Endothelial cell of umbilical vein (primary cell): ENCODE results near the gene METTL26. TPM values are rescaled to one million over a fixed set of nuclear protein-coding genes. Genes with fewer than 3 reads are reported as not detected.

Experiments used
- Bru-seq: library from RNA; stranded (reverse); fragments of 400-500 nt; gene quantifications from one replicate; lab custom pipeline; 2021; lab: Mats Ljungman, UMichigan
- BruChase-seq, 2 experiments: library from RNA; stranded (reverse); fragments of 400-500 nt; gene quantifications; one replicate each; lab custom pipeline; 2021; lab: Mats Ljungman, UMichigan
- BruUV-seq: library from RNA; stranded (reverse); fragments of 400-500 nt; replicated peaks from 2 replicates; lab custom pipeline; 2021; lab: Mats Ljungman, UMichigan
- CTCF ChIA-PET: fragments of 300-600, 350-600 bp; sonication (Branson Sonifier 250); formaldehyde crosslinking; loops from one replicate; lab custom pipeline; 2021; ENCODE audit warnings: antibody characterized with exemption, inconsistent platforms; lab: Charles Lee
- POLR2A ChIA-PET: fragments of 300-600, 350-600 bp; sonication (Branson Sonifier 250); formaldehyde crosslinking; loops from one replicate; lab custom pipeline; 2021; ENCODE audit warnings: antibody characterized with exemption, inconsistent platforms; lab: Charles Lee
- DNase-seq: peaks from one replicate; pipeline ENCODE4 v3.0.0-alpha.2; 2011; ENCODE audit warnings: low read depth, low spot score
- FAIRE-seq: peaks from 2 replicates; lab custom pipeline; 2011; peaks lifted over from hg19 to GRCh38; lab: Jason Lieb, UNC
- H2AFZ ChIP-seq: 2 replicates; pipeline ENCODE4 v1.6.0; 2012; ENCODE audit warnings: low read depth, low read length, control low read depth, inconsistent platforms
- H3K27ac ChIP-seq: 2 replicates; pipeline ENCODE4 v1.5.1; 2011; ENCODE audit warnings: low read depth, mild to moderate bottlenecking, control low read depth, low read length, moderate library complexity; ENCODE audit not compliant: insufficient read depth
- H3K27me3 ChIP-seq, 2 experiments: 2 replicates each; pipeline versions ENCODE4 v1.6.0 to v1.6.1; 2011; ENCODE audit warnings: low read length in 2 of 2, mixed read lengths in 1 of 2; ENCODE audit not compliant: control insufficient read depth in 2 of 2, insufficient read depth in 2 of 2
- H3K36me3 ChIP-seq, 2 experiments: 2 replicates in 1 of 2; 3 replicates in 1 of 2; pipeline ENCODE4 v1.5.1; 2011; ENCODE audit warnings: low read length in 2 of 2, mild to moderate bottlenecking in 1 of 2, moderate library complexity in 1 of 2; ENCODE audit not compliant: control insufficient read depth in 2 of 2, insufficient read depth in 2 of 2; ENCODE audit errors: extremely low read depth in 1 of 2
- H3K4me1 ChIP-seq: 3 replicates; pipeline ENCODE4 v1.5.1; 2011; ENCODE audit warnings: mild to moderate bottlenecking, low read length; ENCODE audit not compliant: control insufficient read depth, insufficient read depth; ENCODE audit errors: extremely low read depth
- H3K4me2 ChIP-seq: 2 replicates; pipeline ENCODE4 v1.6.1; 2011; ENCODE audit warnings: low read length, control low read depth, mixed read lengths; ENCODE audit not compliant: insufficient read depth
- H3K4me3 ChIP-seq, 3 experiments: fragments of 200-600 bp in 1 of 3; sonication (generic), shearing (Covaris generic) in 1 of 3; replicated peaks in 1 of 3; 2 replicates each; pipeline ENCODE4 v1.5.1; 2011 to 2016; ENCODE audit warnings: control low read depth in 3 of 3, low read length in 3 of 3, mild to moderate bottlenecking in 2 of 3, inconsistent platforms in 1 of 3, low read depth in 1 of 3, moderate library complexity in 1 of 3; ENCODE audit not compliant: insufficient read depth in 1 of 3
- H3K79me2 ChIP-seq: 2 replicates; pipeline ENCODE4 v1.6.0; 2012; ENCODE audit warnings: low read length, inconsistent platforms; ENCODE audit not compliant: control insufficient read depth, insufficient read depth
- H3K9ac ChIP-seq: replicated peaks from 2 replicates; pipeline ENCODE3; 2011; ENCODE audit warnings: low read length, control low read depth; ENCODE audit not compliant: insufficient read depth; ENCODE audit errors: extremely low read depth
- H3K9me1 ChIP-seq: replicated peaks from 3 replicates; pipeline ENCODE4 v1.6.0; 2011; ENCODE audit warnings: mild to moderate bottlenecking, low read length; ENCODE audit not compliant: control insufficient read depth, insufficient read depth; ENCODE audit errors: extremely low read depth
- H3K9me3 ChIP-seq: replicated peaks from 2 replicates; pipeline ENCODE4 v1.5.1; 2012; ENCODE audit warnings: low read length, inconsistent platforms; ENCODE audit not compliant: control insufficient read depth, insufficient read depth
- H4K20me1 ChIP-seq: replicated peaks from 2 replicates; pipeline ENCODE3; 2011; ENCODE audit warnings: mild to moderate bottlenecking, low read length; ENCODE audit not compliant: control insufficient read depth, insufficient read depth; ENCODE audit errors: extremely low read depth
- EZH2 ChIP-seq: IDR thresholded peaks from 2 replicates; pipeline ENCODE4 v1.6.1; 2012; ENCODE audit warnings: borderline replicate concordance, low read depth, mild to moderate bottlenecking, moderate library complexity, low read length, inconsistent platforms; ENCODE audit not compliant: severe bottlenecking
- FOS ChIP-seq: IDR thresholded peaks from 2 replicates; pipeline ENCODE4 v1.6.1; 2011; ENCODE audit warnings: mild to moderate bottlenecking, low read length, moderate library complexity, borderline replicate concordance; ENCODE audit not compliant: insufficient read depth
- GATA2 ChIP-seq: IDR thresholded peaks from 2 replicates; pipeline ENCODE4 v1.7.0; 2011; ENCODE audit warnings: low read depth, mild to moderate bottlenecking, moderate library complexity, mixed read lengths, low read length; ENCODE audit not compliant: insufficient read length, insufficient read depth
- JUN ChIP-seq: IDR thresholded peaks from 2 replicates; pipeline ENCODE4 v1.6.1; 2011; ENCODE audit warnings: borderline replicate concordance, low read depth; ENCODE audit not compliant: insufficient read length, insufficient read depth
- MYC ChIP-seq: IDR thresholded peaks from one replicate; pipeline ENCODE4 v1.6.1; 2011; ENCODE audit warnings: mild to moderate bottlenecking, low read depth, low read length
- POLR2A ChIP-seq: IDR thresholded peaks from 2 replicates; pipeline ENCODE4 v1.6.1; 2012; ENCODE audit warnings: low read depth, mild to moderate bottlenecking, control low read depth, low read length
- POLR2AphosphoS5 ChIP-seq: IDR thresholded peaks from 2 replicates; pipeline ENCODE4 v1.6.1; 2012; ENCODE audit warnings: low read depth, mild to moderate bottlenecking, control low read depth, low read length, moderate library complexity; ENCODE audit not compliant: insufficient read depth
- dilution Hi-C: fragments of 300-500 bp; cut with MboI; formaldehyde crosslinking; loops from one replicate; pipeline ENCODE4 v1.15.0; 2019; ENCODE audit warnings: low sequenced_read_pairs; ENCODE audit not compliant: extremely low pct_ligation_motif_present
- intact Hi-C: fragments of 100-400 bp; cut with micrococcal nuclease; formaldehyde crosslinking; loops from one replicate; pipeline ENCODE4 v1.10.0; 2022
- long read RNA-seq: library from polyadenylated mRNA; stranded (forward); transcript quantifications from one replicate; pipeline ENCODE4 v2.0.0, GENCODE V29; 2021
- polyA minus RNA-seq, 3 experiments: library from RNA; depleted of rRNA, polyadenylated mRNA; stranded (reverse); fragments of >200 nt; gene quantifications; 1 replicate in 1 of 3; 2 replicates in 2 of 3; pipeline ENCODE4 v1.2.3, GENCODE V29; 2011
- polyA plus RNA-seq, 4 experiments: library from polyadenylated mRNA; depleted of rRNA in 3 of 4; stranded (reverse) in 3 of 4; unstranded in 1 of 4; fragments of >200 nt; gene quantifications; 2 replicates each; pipeline versions ENCODE4 v1.2.1 to v1.2.3, GENCODE V29; 2011 to 2012; ENCODE audit warnings: missing spikeins in 1 of 4
- total RNA-seq: library from RNA; stranded (reverse); gene quantifications from 2 replicates; pipeline ENCODE4 v1.2.3, GENCODE V29; 2021
- TF ChIP-seq, protein P1 (sequence below), 2 donors: IDR thresholded peaks; 1 replicate in 1 of 2; 2 replicates in 1 of 2; pipeline ENCODE4 v1.5.1; 2011; ENCODE audit warnings: low read length in 2 of 2, mild to moderate bottlenecking in 2 of 2, moderate library complexity in 2 of 2, control low read depth in 1 of 2, inconsistent platforms in 1 of 2, low read depth in 1 of 2; ENCODE audit not compliant: insufficient read depth in 1 of 2; ENCODE audit errors: extremely low read depth in 1 of 2
- TF ChIP-seq, protein P2 (sequence below): IDR thresholded peaks from 2 replicates; pipeline ENCODE4 v1.6.1; 2011; ENCODE audit not compliant: insufficient read depth, insufficient read length

Gene METTL26
- total RNA-seq (112 and 114 TPM in 2 replicates), polyA plus RNA-seq (138 and 215 TPM in 2 replicates), polyA minus RNA-seq (26.7 and 39.2 TPM in 2 replicates), Bru-seq, nascent RNA (percentile 52 among the genes with signal in this experiment), BruChase-seq, experiment 1, labeled RNA remaining after a 6-hour chase (percentile 72 among the genes with signal in this experiment), BruChase-seq, experiment 2, labeled RNA remaining after a 2-hour chase (percentile 62 among the genes with signal in this experiment)
- polyA plus RNA-seq (2011; cell fraction: cytosol; rRNA removed): 87.8 and 112 TPM in 2 replicates
- polyA plus RNA-seq (2011; cell fraction: nucleus; rRNA removed): 69.0 and 73.9 TPM in 2 replicates
- 71.8 and 108 TPM in 2 replicates for polyA plus RNA-seq (2012)
- polyA minus RNA-seq (2011; cell fraction: cytosol; rRNA and poly(A)+ RNA removed): 149 TPM
- polyA minus RNA-seq (2011; cell fraction: nucleus; rRNA and poly(A)+ RNA removed): 10.4 and 17.6 TPM in 2 replicates
- long read RNA-seq, transcript METTL26-201 (6 exons, 794 nt): major isoform, 88 of 316 reads
- long read RNA-seq, transcript METTL26-205 (5 exons, 726 nt): minor isoform, 28 of 316 reads
- long read RNA-seq, transcript METTL26-202 (3 exons, 544 nt): minor isoform, 26 of 316 reads
- long read RNA-seq, transcript METTL26-203 (4 exons, 604 nt): minor isoform, 32 of 316 reads
- long read RNA-seq, partial matches to known transcripts: 25 of 316 reads
- long read RNA-seq, other reads (novel, unspliced or antisense): 51 of 316 reads

DNA sequence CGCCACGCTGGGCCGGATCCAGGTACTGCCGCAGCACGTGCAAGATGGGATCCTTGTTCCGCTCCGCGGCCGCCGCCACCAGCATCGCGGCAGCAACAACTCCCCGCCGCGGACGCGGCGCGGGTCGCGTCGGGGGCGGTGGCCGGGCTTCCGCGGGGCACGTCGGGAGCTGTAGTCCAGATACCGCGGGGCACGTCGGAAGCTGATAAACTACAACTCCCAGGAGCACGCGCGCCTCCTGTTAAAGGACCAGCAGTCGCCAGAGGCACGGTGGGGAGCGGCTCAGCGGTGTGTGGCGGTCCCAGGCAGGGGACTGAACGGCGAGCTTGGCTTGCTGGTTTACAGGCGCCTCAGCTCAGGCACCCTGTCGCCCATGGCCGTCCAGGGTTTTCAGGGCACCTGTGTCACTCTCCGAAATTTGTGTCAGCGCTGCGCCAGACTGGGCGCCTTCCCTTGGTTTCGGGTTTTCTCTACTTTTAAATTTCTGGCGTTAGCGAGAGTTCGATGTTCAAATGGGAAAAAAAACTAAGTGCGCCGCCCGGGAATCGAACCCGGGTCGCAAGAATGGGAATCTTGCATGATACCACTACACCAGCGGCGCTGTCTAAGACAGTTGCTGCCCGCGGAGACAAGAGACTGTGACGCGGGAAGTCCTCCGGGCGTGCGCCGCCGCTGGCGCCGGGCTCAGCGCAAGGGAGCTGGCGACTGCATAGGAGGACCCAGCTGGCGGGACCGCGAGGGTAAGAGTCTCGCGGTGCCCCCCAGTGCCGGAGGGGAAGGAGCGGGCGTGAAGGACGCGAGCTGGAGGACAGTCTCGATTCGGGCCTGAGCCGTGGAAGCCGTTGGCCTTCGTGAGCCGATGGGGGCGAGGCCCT is at the start of gene METTL26:
TSS of gene METTL26 (minus strand) at position 100 of the 875 bp plus-strand sequence. CDS start at position 85, 15 bp downstream.
- Histone ChIP-seq H3K9ac (peak within 1 kb of the TSS; percentile 66), H3K27ac (peak within 1 kb of the TSS; percentile 68), H2AFZ (peak within 1 kb of the TSS; percentile 84), H3K27me3 (no peaks in the 10 kb centered on the region), H3K36me3 (no peaks in the 10 kb centered on the region), H4K20me1 (no peaks in the 10 kb centered on the region), H3K9me1 (no peaks in the 10 kb centered on the region), H3K4me3 (peak within 1 kb of the TSS; percentile 37 to 82 (median 61)), H3K9me3 (no peaks in the 10 kb centered on the region), H3K79me2 (peaks cover 8% of the 10 kb centered on the region), H3K4me1 (peaks cover 9% of the 10 kb centered on the region), H3K4me2 (peak within 1 kb of the TSS; percentile 53)
- TF ChIP-seq FOS (no peak), POLR2A (peak; percentile 95), JUN (no peak), EZH2 (no peak), POLR2AphosphoS5 (peak; percentile 92), GATA2 (peak; percentile 25), MYC (peak; percentile 26)
- TF ChIP-seq, protein P1, sequence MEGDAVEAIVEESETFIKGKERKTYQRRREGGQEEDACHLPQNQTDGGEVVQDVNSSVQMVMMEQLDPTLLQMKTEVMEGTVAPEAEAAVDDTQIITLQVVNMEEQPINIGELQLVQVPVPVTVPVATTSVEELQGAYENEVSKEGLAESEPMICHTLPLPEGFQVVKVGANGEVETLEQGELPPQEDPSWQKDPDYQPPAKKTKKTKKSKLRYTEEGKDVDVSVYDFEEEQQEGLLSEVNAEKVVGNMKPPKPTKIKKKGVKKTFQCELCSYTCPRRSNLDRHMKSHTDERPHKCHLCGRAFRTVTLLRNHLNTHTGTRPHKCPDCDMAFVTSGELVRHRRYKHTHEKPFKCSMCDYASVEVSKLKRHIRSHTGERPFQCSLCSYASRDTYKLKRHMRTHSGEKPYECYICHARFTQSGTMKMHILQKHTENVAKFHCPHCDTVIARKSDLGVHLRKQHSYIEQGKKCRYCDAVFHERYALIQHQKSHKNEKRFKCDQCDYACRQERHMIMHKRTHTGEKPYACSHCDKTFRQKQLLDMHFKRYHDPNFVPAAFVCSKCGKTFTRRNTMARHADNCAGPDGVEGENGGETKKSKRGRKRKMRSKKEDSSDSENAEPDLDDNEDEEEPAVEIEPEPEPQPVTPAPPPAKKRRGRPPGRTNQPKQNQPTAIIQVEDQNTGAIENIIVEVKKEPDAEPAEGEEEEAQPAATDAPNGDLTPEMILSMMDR (IDR thresholded peaks at IDR 0.05; ENCODE audit: extremely low read depth in 1 of 2, insufficient read depth in 1 of 2, low read depth in 1 of 2, low read length in 2 of 2): no peak
- TF ChIP-seq, protein P2, sequence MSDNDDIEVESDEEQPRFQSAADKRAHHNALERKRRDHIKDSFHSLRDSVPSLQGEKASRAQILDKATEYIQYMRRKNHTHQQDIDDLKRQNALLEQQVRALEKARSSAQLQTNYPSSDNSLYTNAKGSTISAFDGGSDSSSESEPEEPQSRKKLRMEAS: peak; percentile 46
- POLR2A ChIA-PET: interaction anchor here (1.2 to 1.6 kb wide), 2 partner anchors 9 to 13 kb away, joined by 4 read pairs; partner anchors contain the start of gene WDR90
- intact Hi-C loops: loop anchor here (1.0 kb wide), 3 partner anchors 12 to 47 kb away; no protein-coding TSS in a partner anchor
- peak; percentile 96 for FAIRE-seq
- BruUV-seq: TSS peak; percentile 86
- dilution Hi-C loops: no loop called here
- CTCF ChIA-PET: interaction anchor here (0.6 to 1.7 kb wide), 11 partner anchors 9 to 60 kb away, joined by 3 to 8 read pairs (median 4); partner anchors contain the start of genes RAB40C and RHBDL1
- peak; percentile 93 for DNase-seq
